ENCODE measurements around the gene ARHGEF35.
"Not testable (repeated sequence)": the region's sequence is repeated elsewhere in the genome, so short reads cannot be mapped to it uniquely, and the experiment has no call there.

Gene ARHGEF35

GRCh38 chr7:144179165-144179479 lies 16.5 kb downstream of the ARHGEF35 start:
- in situ Hi-C loops (cut with MboI; ENCODE audit: low sequenced_read_pairs), result not testable (repeated sequence)

- in situ Hi-C loops (cut with MboI; ENCODE audit: low sequenced_read_pairs), result not testable (repeated sequence)
Observed at GRCh38 chr7:144178380-144179164, 17.1 kb downstream of the ARHGEF35 start.

DNA sequence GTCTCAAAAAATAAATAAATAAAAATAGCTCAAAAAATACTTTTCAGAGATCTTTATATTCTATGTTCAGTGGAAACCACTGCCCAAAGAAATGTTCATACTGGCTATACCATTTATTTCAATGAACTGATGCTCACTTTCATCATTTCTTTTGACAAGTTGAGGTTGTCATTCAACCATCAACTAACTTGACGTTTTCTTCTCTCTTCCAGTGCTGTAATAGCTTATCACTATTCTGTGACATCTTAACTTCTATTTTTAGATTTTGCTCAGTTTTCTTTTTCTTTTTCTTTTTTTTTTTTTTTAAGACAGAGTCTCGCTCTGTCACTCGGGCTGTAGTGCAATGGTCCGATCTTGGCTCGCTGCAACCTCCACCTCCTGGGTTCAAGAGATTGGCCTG lies 21.0 kb downstream of the ARHGEF35 start:
- in situ Hi-C loops (cut with MboI; ENCODE audit: low sequenced_read_pairs), result no loop called here

DNA sequence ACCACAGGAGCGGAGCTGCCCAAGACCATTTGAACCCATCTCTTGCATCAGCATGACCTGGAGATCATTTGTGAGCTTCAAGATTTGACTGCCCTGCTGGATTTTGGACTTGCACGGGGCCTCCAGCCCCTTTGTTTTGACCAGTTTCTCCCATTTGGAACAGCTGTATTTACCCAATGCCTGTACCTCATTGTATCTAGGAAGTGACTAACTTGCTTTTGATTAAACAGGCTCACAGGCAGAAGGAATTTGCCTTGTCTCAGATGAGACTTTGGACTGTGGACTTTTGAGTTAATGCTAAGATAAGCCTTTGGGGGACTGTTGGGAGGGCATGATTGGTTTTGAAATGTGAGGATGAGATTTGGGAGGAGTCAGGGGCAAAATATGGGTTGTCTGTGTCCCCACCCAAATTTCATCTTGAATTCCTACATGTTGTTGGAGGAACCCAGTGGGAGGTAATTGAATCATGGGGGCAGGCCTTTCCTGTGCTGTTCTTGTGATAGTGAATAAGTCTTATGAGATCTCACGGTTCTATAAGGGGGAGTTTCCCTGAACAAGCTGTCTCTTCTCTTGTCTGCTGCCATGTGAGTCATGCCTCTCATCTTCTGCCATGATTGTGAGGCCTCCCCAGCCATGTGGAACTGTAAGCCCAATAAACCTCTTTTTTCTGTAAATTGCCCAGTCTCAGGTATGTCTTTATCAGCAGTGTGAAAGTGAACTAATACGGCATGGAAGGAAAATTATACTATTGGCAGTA lies 23.9 kb downstream of the ARHGEF35 start:
- in situ Hi-C loops (cut with MboI; ENCODE audit: low sequenced_read_pairs), result not testable (repeated sequence)

DNA sequence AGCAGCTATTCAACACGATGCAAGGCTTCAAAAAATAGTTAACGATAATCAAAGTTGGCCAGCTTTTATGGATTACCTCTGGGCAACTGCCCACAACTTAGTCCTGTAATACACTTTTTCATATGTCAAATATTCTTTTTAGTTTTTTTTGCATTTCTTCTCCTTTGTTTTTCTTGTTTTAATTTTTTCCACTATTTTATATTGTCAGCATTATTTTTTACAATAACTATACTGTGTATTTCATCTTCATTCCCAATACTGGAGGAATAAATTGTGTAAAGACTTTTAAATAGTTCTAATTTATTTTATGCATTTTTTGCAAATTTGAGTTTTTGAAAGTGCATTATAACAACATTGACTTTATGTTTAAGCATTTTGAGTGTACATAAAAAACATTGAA lies 30.8 kb downstream of the ARHGEF35 start:
- in situ Hi-C loops (cut with MboI; ENCODE audit: low sequenced_read_pairs), result no loop called here

GRCh38 chr7:144158861-144159260 lies 36.8 kb downstream of the ARHGEF35 start:
- in situ Hi-C loops (cut with MboI; ENCODE audit: low sequenced_read_pairs), result no loop called here

- in situ Hi-C loops (cut with MboI; ENCODE audit: low sequenced_read_pairs), result no loop called here
Observed at GRCh38 chr7:144148224-144148827, 47.3 kb downstream of the ARHGEF35 start.

DNA sequence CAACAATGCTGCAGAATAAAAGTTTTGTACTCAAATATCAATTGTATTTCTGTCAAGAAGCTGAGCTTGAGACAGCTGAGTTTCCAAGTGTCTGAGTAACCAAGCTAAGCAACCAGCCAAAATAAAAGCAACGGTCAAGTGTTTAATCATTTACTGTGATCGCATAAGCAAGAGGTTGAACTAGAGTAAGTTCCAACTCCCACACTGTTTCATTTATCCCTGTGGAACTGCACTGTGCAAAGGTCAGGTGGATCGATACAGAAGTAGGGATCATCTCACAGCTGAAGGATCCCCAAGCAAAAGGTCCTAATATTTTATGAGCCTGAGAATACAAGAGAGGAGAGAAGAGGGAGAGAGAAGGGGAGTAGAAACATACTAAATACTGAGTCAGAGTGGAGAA lies 51.2 kb downstream of the ARHGEF35 start:
- in situ Hi-C loops (cut with MboI; ENCODE audit: low sequenced_read_pairs), result no loop called here

DNA sequence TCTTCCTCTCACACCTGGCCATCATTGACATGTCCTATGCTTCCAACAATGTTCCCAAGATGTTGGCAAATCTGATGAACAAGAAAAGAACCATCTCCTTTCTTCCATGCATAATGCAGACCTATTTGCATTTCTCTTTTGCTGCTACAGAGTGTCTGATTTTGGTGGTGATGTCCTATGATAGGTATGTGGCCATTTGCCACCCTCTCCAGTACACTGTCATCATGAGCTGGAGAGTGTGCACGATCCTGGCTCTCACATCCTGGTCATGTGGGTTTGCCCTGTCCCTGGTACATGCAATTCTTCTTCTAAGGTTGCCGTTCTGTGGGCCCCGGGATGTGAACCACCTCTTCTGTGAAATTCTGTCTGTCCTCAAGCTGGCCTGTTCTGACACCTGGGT lies 53.4 kb downstream of the ARHGEF35 start:
- in situ Hi-C loops (cut with MboI; ENCODE audit: low sequenced_read_pairs), result no loop called here

- in situ Hi-C loops (cut with MboI; ENCODE audit: low sequenced_read_pairs), result no loop called here
Observed at GRCh38 chr7:144137501-144137900, 58.1 kb downstream of the ARHGEF35 start.
